ENCODE results near the gene LBX2.
"Not testable (repeated sequence)": the region's sequence is repeated elsewhere in the genome, so short reads cannot be mapped to it uniquely, and the experiment has no call there.

LBX2 gene

GRCh38 chr2:74481961-74482800, 17.2 kb downstream of the LBX2 start:
- no peak for DNase-seq

- no peak for DNase-seq
Measured at GRCh38 chr2:74481431-74481830, 18.0 kb downstream of the LBX2 start.

- no peak for DNase-seq
Measured at GRCh38 chr2:74474899-74475298, 24.5 kb downstream of the LBX2 start.

- no peak for DNase-seq
Measured at GRCh38 chr2:74474481-74474880, 24.9 kb downstream of the LBX2 start.

GRCh38 chr2:74472945-74473258, 26.5 kb downstream of the LBX2 start:
- no peak for DNase-seq

- peak; percentile 99 for DNase-seq
Measured at GRCh38 chr2:74472086-74472944, 27.1 kb downstream of the LBX2 start, which contains the start of gene MRPL53. Gene MRPL53 (minus strand): TSS chr2:74472680. CDS start chr2:74472660, 20 bp downstream.

- no peak for DNase-seq
Measured at GRCh38 chr2:74471332-74472065, 27.9 kb downstream of the LBX2 start.

GRCh38 chr2:74470742-74471141, 28.7 kb downstream of the LBX2 start:
- not testable (repeated sequence) for DNase-seq

GRCh38 chr2:74464406-74464805, 35.0 kb downstream of the LBX2 start:
- peak; percentile 63 for DNase-seq

- no peak for DNase-seq
Measured at GRCh38 chr2:74462786-74463105, 36.7 kb downstream of the LBX2 start.

- DNase-seq: no peak
Measured at GRCh38 chr2:74462054-74462785, 37.2 kb downstream of the LBX2 start.

- no peak for DNase-seq
Measured at GRCh38 chr2:74461187-74462053, 38.0 kb downstream of the LBX2 start.

GRCh38 chr2:74460187-74460586, 39.2 kb downstream of the LBX2 start:
- DNase-seq: not testable (repeated sequence)

- DNase-seq: not testable (repeated sequence)
Measured at GRCh38 chr2:74459503-74460118, 39.8 kb downstream of the LBX2 start.

- no peak for DNase-seq
Measured at GRCh38 chr2:74458938-74459363, 40.5 kb downstream of the LBX2 start.

GRCh38 chr2:74458132-74458937, 41.1 kb downstream of the LBX2 start, which contains the start of gene WBP1:
Gene WBP1 (plus strand): TSS chr2:74458438. CDS start chr2:74458603, 165 bp downstream.
- DNase-seq: peak; percentile 99

GRCh38 chr2:74457549-74458131, 41.8 kb downstream of the LBX2 start:
- DNase-seq: peak; percentile 91

- DNase-seq: no peak
Measured at GRCh38 chr2:74457129-74457548, 42.3 kb downstream of the LBX2 start.

- peak; percentile 99 for DNase-seq
Measured at GRCh38 chr2:74454654-74455511, 44.5 kb downstream of the LBX2 start, which contains the start of gene INO80B. Gene INO80B (plus strand): TSS chr2:74455087. CDS start chr2:74455117, 30 bp downstream.
